COLO668 (cell line): Measurements from ENCODE around the gene COX7A2.

Source experiments
- DNase-seq: peaks from one replicate; lab custom pipeline; 2025; ENCODE audit not compliant: unreplicated experiment; lab: John Stamatoyannopoulos, UW

COX7A2 gene

GRCh38 chr6:75268121-75268987 lies 24.8 kb upstream of the COX7A2 start:
- DNase-seq = no peak

GRCh38 chr6:75267461-75267860 lies 23.9 kb upstream of the COX7A2 start:
- no peak for DNase-seq

GRCh38 chr6:75266716-75267291 lies 23.2 kb upstream of the COX7A2 start:
- DNase-seq = no peak

GRCh38 chr6:75263401-75263750 lies 19.8 kb upstream of the COX7A2 start:
- DNase-seq = no peak

- DNase-seq = no peak
Observed at GRCh38 chr6:75262716-75263400, 19.3 kb upstream of the COX7A2 start.

GRCh38 chr6:75261299-75261698 lies 17.7 kb upstream of the COX7A2 start:
- no peak for DNase-seq

GRCh38 chr6:75257343-75258087 lies 13.9 kb upstream of the COX7A2 start:
- DNase-seq = no peak

- DNase-seq = no peak
Observed at GRCh38 chr6:75250552-75250951, 7.0 kb upstream of the COX7A2 start.

GRCh38 chr6:75249837-75250236 lies 6.2 kb upstream of the COX7A2 start:
- DNase-seq = no peak

- DNase-seq = no peak
Observed at GRCh38 chr6:75246386-75246785, 2.8 kb upstream of the COX7A2 start.

GRCh38 chr6:75244063-75244584 lies 523 bp upstream of the COX7A2 start:
- DNase-seq = no peak

GRCh38 chr6:75236630-75237029 lies 7.0 kb downstream of the COX7A2 start:
- no peak for DNase-seq

- DNase-seq = no peak
Observed at GRCh38 chr6:75235271-75235670, 8.3 kb downstream of the COX7A2 start.

- no peak for DNase-seq
Observed at GRCh38 chr6:75234126-75234865, 9.3 kb downstream of the COX7A2 start.

- no peak for DNase-seq
Observed at GRCh38 chr6:75233092-75233615, 10.4 kb downstream of the COX7A2 start.

- peak; percentile 0 for DNase-seq
Observed at GRCh38 chr6:75230484-75231325, 12.9 kb downstream of the COX7A2 start.

GRCh38 chr6:75224303-75224926 lies 19.2 kb downstream of the COX7A2 start:
- DNase-seq = no peak

GRCh38 chr6:75223428-75223827 lies 20.2 kb downstream of the COX7A2 start:
- DNase-seq = no peak

GRCh38 chr6:75222261-75222660 lies 21.3 kb downstream of the COX7A2 start:
- DNase-seq = no peak
